ENCODE measurements around the gene FAM24B.

FAM24B gene

DNA sequence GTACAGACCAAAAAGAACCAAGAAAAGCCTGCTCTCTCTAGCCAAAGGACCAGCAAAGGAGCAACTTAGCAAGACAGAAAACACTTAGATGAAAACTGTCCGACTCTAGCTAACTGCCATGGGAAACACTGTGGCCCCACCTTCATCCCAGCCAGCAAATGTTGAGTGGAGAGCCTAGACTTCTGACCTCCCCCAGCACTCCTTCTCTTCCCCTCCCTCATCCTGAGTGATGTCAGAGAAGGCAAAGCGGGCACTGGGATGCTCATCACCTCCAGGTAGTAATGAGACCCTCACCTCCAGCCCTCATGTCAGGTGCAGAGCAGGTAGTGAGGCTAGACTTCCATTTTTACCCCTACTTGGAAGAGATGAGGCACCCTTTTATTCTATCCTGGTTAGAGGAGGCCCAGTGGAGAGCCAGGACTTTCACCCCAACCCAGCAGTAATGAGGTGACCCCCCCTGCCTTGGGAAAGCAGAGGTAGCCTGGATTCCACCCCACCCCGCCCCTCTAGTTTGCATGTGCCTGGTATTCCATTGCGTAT, 50.6 kb downstream of the FAM24B start:
- Mint-ChIP-seq H3K27ac (no peak overlapping the region), H3K9me3 (peaks cover 3% of the 10 kb centered on the region), H3K4me3 (no peak overlapping the region), H3K27me3 (peaks cover 4% of the 10 kb centered on the region), H3K4me1 (no peaks in the 10 kb centered on the region), H3K36me3 (peaks cover 14% of the 10 kb centered on the region)
- ATAC-seq (ENCODE audit: low read depth) (no peak), DNase-seq (ENCODE audit: low spot score in 2 of 2) (no peak)

DNA sequence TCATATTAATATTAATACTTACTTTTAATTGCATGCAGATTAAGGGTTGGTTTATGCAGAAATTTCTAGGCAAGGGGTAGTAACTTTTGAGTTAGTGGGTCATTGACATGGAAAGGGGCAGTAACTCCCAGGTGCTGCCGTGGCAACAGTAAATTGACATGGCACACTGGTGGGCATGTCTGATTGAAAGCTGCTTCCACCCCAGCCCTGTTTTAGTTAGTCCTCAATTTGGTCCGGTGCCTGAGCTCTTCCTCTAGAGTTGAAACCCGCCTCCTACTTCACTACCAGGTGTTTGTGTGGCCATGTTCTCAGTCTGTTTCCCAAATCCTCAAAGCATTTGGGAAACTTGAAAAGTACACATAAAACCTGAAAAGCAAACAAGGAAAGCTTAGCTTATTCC, 52.1 kb downstream of the FAM24B start:
- Mint-ChIP-seq H3K4me1 (no peaks in the 10 kb centered on the region), H3K4me3 (no peak overlapping the region), H3K36me3 (peaks cover 11% of the 10 kb centered on the region), H3K27ac (no peak overlapping the region), H3K9me3 (peaks cover 3% of the 10 kb centered on the region), H3K27me3 (peaks cover 7% of the 10 kb centered on the region)
- ATAC-seq (ENCODE audit: low read depth) (no peak), DNase-seq (ENCODE audit: low spot score in 2 of 2) (no peak)

DNA sequence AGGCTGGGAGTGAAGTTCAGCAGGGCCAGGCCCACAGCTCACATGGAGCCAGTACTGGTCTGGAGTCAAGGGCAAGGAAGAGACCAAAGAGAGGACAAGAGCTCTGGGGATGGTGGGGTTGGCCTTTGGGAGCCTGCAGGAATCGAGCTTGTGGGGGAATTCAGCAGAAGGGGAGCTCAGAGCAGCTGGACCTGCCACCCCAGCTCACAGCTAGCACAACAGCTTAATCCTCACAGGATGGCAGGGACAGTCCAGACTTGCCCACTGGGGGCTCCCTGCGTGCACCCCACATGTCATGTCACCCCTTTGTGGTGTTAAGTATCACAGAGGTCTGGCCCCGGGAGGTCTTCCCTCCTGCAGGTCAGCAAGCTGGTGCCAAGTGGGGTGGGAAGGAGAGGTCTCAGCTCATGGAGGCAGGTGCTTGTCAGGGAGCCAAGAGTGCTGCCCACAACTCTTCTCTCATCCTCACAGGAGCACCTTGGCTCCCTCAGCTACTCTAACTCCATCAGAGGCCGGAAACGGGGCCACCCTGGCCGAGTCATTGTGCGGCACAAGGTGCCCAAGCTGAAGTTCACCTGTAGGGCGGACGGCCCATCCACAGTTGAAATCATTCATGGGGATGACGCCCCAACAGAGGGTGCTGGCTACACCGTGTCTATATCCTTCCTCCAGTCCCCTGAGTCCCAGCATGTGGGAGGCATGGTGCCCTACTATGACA, 56.2 kb downstream of the FAM24B start:
- ATAC-seq (ENCODE audit: low read depth) (no peak), DNase-seq (ENCODE audit: low spot score in 2 of 2) (no peak)
- Mint-ChIP-seq H3K4me1 (no peaks in the 10 kb centered on the region), H3K9me3 (no peaks in the 10 kb centered on the region), H3K27me3 (peaks cover 14% of the 10 kb centered on the region), H3K36me3 (no peaks in the 10 kb centered on the region), H3K4me3 (no peak overlapping the region), H3K27ac (no peak overlapping the region)

DNA sequence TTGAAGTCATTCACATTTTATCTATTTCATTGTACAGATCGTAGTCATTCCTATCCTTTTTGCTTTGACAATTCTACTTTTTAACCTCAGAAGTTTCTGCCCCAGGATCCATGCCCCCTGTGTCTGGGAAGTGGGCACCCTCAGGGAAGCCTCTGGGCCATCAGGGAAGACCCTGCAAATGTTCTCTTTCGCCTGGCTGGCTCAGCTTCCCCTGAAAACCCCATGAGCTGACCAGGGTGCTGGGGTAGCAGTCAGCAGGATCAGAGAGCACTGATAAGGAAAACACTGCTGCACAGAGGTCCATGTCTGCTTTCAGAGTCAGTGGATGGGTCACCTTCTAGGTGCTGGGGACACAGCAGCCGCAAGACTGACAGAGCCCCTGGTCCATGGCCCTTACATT, 57.6 kb downstream of the FAM24B start:
- H3K27ac Mint-ChIP-seq: no peak overlapping the region
- H3K27me3 Mint-ChIP-seq: peaks cover 18% of the 10 kb centered on the region
- no peaks in the 10 kb centered on the region for H3K36me3 Mint-ChIP-seq
- DNase-seq (ENCODE audit: low spot score in 2 of 2) (no peak), ATAC-seq (ENCODE audit: low read depth) (no peak)
- no peak overlapping the region for H3K4me3 Mint-ChIP-seq
- H3K4me1 Mint-ChIP-seq: no peaks in the 10 kb centered on the region
- no peaks in the 10 kb centered on the region for H3K9me3 Mint-ChIP-seq

DNA sequence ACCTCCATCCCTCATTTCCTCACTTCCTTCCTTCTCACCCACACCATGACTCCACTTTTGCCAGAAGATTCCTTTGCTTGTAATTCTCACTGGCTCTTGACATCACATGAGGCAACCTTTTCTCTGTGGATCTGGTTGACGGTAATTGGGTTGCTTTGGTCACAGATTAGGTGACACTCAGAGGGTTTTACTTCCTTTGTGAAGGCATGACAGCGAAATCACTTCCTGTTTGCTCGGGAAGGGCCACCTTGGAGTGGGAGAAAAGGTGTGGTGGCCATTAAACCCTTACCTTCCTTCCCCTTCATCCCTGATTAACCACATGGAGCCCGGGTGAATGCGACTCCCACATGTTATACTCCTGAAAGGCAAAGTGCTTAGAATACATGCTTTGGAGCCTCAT, 63.9 kb downstream of the FAM24B start:
- no peak overlapping the region for H3K27ac Mint-ChIP-seq
- peaks cover 1% of the 10 kb centered on the region for H3K9me3 Mint-ChIP-seq
- ATAC-seq (ENCODE audit: low read depth): no peak
- peaks cover 3% of the 10 kb centered on the region for H3K4me1 Mint-ChIP-seq
- DNase-seq (ENCODE audit: low spot score in 2 of 2): no peak
- no peak overlapping the region for H3K4me3 Mint-ChIP-seq
- peaks cover 10% of the 10 kb centered on the region for H3K27me3 Mint-ChIP-seq
- H3K36me3 Mint-ChIP-seq: no peaks in the 10 kb centered on the region

DNA sequence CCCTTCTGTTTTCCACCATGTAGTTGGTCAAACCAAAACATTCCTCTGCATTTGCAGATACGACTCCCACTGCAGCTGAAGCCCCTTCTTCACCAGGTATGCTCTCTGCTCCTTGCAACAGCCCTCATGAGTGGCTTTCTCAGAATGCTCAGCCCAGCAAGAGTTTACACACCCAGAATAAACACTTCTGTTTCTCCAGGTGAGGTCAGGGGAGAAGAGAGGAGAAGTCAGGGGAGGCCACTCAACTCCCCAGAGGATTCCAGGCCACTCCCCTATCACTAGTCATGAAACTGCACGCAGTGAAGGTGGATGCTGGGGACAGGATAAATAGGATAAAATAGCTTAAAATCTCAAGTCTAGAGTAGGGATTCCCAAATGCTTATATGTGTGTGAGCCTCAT, 64.9 kb downstream of the FAM24B start:
- no peaks in the 10 kb centered on the region for H3K36me3 Mint-ChIP-seq

DNA sequence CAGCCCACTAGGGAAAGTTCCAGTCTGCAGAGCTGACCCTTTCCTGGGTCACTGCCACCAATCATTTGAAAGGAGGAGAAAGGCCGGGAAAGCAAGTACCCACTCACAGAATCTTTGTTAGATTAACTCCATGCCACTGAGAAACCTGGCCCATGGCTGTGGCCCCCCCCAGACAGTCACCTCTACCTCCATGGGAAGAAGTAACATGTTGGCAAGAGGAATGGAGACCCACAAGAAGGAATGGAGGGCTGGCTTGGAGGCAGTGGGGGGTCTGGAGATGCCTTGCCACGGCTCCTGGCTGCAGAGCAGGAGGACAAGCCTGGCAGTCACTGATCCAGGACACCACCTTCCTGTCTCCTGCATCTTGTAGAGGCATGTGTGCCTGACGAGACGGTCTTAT, 66.6 kb downstream of the FAM24B start:
- H3K27ac Mint-ChIP-seq: no peak overlapping the region
- no peaks in the 10 kb centered on the region for H3K36me3 Mint-ChIP-seq
- H3K27me3 Mint-ChIP-seq: peaks cover 7% of the 10 kb centered on the region
- DNase-seq (ENCODE audit: low spot score in 2 of 2): no peak
- no peak for ATAC-seq (ENCODE audit: low read depth)
- H3K4me1 Mint-ChIP-seq: peaks cover 3% of the 10 kb centered on the region
- no peak overlapping the region for H3K4me3 Mint-ChIP-seq
- H3K9me3 Mint-ChIP-seq: peaks cover 1% of the 10 kb centered on the region

More for the DNA sequence above, 64.9 kb downstream of the FAM24B start:
- peaks cover 3% of the 10 kb centered on the region for H3K4me1 Mint-ChIP-seq
- H3K27ac Mint-ChIP-seq: no peak overlapping the region
- H3K27me3 Mint-ChIP-seq: peaks cover 10% of the 10 kb centered on the region
- ATAC-seq (ENCODE audit: low read depth) (no peak), DNase-seq (ENCODE audit: low spot score in 2 of 2) (no peak)
- H3K9me3 Mint-ChIP-seq: peaks cover 1% of the 10 kb centered on the region
- no peak overlapping the region for H3K4me3 Mint-ChIP-seq

DNA sequence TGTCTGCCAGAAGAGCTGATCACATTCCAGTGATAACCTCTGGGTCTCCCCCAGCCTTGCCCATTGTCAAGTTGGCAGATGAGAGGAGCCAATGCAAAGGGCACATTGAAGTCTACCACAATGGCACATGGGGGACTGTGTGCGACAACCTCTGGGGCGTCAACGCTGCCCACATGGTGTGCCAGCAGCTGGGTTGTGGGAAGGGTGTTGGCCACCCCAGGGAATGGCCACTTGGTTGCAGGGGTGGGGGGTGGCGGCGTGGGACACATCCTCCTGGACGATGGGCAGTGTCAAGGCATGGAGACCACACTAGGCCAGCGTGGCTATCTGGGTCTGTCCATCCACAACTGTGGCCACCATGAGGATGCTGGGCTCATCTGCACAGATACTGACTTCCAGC, 77.1 kb downstream of the FAM24B start:
- H3K27ac Mint-ChIP-seq: no peak overlapping the region
- no peaks in the 10 kb centered on the region for H3K4me1 Mint-ChIP-seq
- DNase-seq (ENCODE audit: low spot score in 2 of 2) (no peak), ATAC-seq (ENCODE audit: low read depth) (no peak)
- H3K4me3 Mint-ChIP-seq: no peak overlapping the region
- peaks cover 10% of the 10 kb centered on the region for H3K27me3 Mint-ChIP-seq
- no peaks in the 10 kb centered on the region for H3K36me3 Mint-ChIP-seq
- H3K9me3 Mint-ChIP-seq: no peaks in the 10 kb centered on the region
